K562 (cell line): ENCODE results near the gene FCAMR. TPM values are rescaled to one million over a fixed set of nuclear protein-coding genes. Genes with fewer than 3 reads are reported as not detected.

Experiments used
- CBFA2T2 ChIP-seq: fragments of 450-650 bp; conservative IDR thresholded peaks from 2 replicates; pipeline ENCODE4 v1.6.1; 2017; ENCODE audit warnings: mild to moderate bottlenecking
- CXXC5 ChIP-seq: fragments of 250-450 bp; sonication (Bioruptor Pico); IDR thresholded peaks from 2 replicates; pipeline ENCODE4 v1.8.0; 2022; ENCODE audit warnings: inconsistent platforms, mild to moderate bottlenecking, moderate library complexity
- DPF2 ChIP-seq: fragments of 450-650 bp; IDR thresholded peaks from 2 replicates; pipeline ENCODE4 v1.6.1; 2016
- PTTG1 ChIP-seq: fragments of 450-650 bp; IDR thresholded peaks from 2 replicates; pipeline ENCODE4 v1.6.1; 2016; ENCODE audit warnings: low read depth, mild to moderate bottlenecking, missing genetic modification characterization, missing compliant biosample characterization
- RBM25 ChIP-seq: fragments of 200-400 bp; formaldehyde crosslinking; IDR thresholded peaks from 2 replicates; pipeline ENCODE4 v1.6.1; 2018; ENCODE audit warnings: low read length, low read depth, moderate library complexity; ENCODE audit not compliant: severe bottlenecking
- polyA plus RNA-seq, 8 experiments: library from polyadenylated mRNA; depleted of rRNA in 4 of 8; stranded (reverse) in 5 of 8; unstranded in 3 of 8; fragments of >200 nt; fragmentation: Nextera tagmentation in 2 of 8; fragmentation: Illumina TruSeq in 1 of 8; extraction: Ambion mirVana in 2 of 8; extraction: Trizol in 1 of 8; gene quantifications; 2 replicates each; pipeline versions ENCODE4 v1.2.1 to v1.2.3, GENCODE V29; 2011 to 2014; ENCODE audit warnings: inconsistent platforms in 1 of 8, missing spikeins in 1 of 8
- total RNA-seq, 7 experiments: library from RNA; depleted of rRNA in 6 of 7; stranded (reverse); fragments of >200 nt in 6 of 7; fragmentation: Illumina TruSeq in 2 of 7; extraction: Trizol in 2 of 7; gene quantifications; 2 replicates each; pipeline versions ENCODE4 v1.2.1 to v1.2.3, GENCODE V29; 2011 to 2021; ENCODE audit warnings: low replicate concordance in 1 of 7
- TF ChIP-seq, protein P1 (sequence below), 3 experiments: fragments of 200-800 bp in 1 of 3; fragments of 250-450 bp in 1 of 3; fragments of 450-650 bp in 1 of 3; sonication (Bioruptor Pico) in 1 of 3; sonication (Bioruptor generic) in 1 of 3; formaldehyde crosslinking in 1 of 3; IDR thresholded peaks; 2 replicates each; pipeline versions ENCODE4 v1.6.1 to v1.8.0; 2016 to 2022; ENCODE audit warnings: mild to moderate bottlenecking in 2 of 3, missing genetic modification characterization in 2 of 3, missing compliant biosample characterization in 1 of 3, moderate library complexity in 1 of 3
- TF ChIP-seq, protein P2 (sequence below): fragments of 450-650 bp; IDR thresholded peaks from 2 replicates; pipeline ENCODE4 v1.6.1; 2016; ENCODE audit warnings: antibody characterized with exemption

Gene FCAMR
- total and polyA plus RNA-seq, 9 of the 15 experiments (the other 6 are each of a cell fraction or from before 2014, with no cell fraction given), result not detected

DNA sequence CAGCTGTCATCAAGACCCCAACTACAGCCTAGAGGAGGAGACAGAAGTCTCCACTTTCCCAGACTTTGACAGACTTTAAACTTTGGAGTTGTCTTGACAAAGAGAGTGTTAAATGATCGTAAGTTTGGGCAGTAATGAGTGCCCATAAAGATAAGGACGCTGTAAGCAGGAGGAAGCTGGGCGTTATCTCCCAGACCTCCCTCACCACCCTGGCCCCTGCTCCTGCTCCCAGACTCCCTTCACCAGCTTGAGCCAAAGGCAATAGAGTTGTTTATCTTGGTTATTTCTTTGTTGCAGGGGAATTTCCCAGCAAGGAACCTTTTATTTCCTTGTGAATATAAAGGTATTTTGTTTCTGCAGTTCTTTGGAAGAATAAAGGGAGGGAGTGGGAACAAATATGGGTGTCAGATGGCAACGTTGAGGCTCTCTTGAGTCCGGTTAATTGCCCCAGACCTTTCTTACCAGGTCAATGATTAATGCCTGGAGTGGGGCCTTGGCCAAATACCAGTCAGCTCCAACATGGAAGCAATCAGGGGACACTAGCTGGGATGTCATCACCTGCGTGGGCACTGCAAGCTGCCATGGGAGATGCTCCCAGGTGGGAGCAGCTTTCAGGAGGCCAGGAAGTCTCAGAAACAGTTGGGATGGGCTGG lies 28.4 kb downstream of the FCAMR start (continued):
- TF ChIP-seq, protein P1, sequence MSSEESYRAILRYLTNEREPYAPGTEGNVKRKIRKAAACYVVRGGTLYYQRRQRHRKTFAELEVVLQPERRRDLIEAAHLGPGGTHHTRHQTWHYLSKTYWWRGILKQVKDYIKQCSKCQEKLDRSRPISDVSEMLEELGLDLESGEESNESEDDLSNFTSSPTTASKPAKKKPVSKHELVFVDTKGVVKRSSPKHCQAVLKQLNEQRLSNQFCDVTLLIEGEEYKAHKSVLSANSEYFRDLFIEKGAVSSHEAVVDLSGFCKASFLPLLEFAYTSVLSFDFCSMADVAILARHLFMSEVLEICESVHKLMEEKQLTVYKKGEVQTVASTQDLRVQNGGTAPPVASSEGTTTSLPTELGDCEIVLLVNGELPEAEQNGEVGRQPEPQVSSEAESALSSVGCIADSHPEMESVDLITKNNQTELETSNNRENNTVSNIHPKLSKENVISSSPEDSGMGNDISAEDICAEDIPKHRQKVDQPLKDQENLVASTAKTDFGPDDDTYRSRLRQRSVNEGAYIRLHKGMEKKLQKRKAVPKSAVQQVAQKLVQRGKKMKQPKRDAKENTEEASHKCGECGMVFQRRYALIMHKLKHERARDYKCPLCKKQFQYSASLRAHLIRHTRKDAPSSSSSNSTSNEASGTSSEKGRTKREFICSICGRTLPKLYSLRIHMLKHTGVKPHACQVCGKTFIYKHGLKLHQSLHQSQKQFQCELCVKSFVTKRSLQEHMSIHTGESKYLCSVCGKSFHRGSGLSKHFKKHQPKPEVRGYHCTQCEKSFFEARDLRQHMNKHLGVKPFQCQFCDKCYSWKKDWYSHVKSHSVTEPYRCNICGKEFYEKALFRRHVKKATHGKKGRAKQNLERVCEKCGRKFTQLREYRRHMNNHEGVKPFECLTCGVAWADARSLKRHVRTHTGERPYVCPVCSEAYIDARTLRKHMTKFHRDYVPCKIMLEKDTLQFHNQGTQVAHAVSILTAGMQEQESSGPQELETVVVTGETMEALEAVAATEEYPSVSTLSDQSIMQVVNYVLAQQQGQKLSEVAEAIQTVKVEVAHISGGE (CRISPR knock-in tag; IDR thresholded peaks at IDR 0.05), result 0 out of 6 replicates have a peak, but pooled peaks of 1 of the 3 experiments have one; percentile 20
- no peak for TF ChIP-seq RBM25
- peak; percentile 53 for TF ChIP-seq CBFA2T2
- 0 out of 2 replicates have a peak, but pooled peaks have one; percentile 41 for TF ChIP-seq CXXC5 (CRISPR knock-in tag)
- TF ChIP-seq, protein P2, sequence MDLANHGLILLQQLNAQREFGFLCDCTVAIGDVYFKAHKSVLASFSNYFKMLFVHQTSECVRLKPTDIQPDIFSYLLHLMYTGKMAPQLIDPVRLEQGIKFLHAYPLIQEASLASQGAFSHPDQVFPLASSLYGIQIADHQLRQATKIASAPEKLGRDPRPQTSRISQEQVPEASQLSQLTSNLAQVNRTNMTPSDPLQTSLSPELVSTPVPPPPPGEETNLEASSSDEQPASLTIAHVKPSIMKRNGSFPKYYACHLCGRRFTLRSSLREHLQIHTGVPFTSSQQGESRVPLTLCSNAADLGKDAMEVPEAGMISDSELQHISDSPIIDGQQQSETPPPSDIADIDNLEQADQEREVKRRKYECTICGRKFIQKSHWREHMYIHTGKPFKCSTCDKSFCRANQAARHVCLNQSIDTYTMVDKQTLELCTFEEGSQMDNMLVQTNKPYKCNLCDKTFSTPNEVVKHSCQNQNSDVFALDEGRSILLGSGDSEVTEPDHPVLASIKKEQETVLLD, result peak; percentile 50; the same call in 1 of the 2 replicates
- TF ChIP-seq DPF2, result peak; percentile 70
- TF ChIP-seq PTTG1 (tag), result no peak
